WTC11 (cell line): ENCODE data around the gene EEF2. TPM values are rescaled to one million over a fixed set of nuclear protein-coding genes. Genes with fewer than 3 reads are reported as not detected.
A peak's percentile ranks its signal among the peaks of the same experiment; 100 is the strongest.

Experiments
- ATAC-seq: fragments of 200-7000 bp; cut with Tn5 transposase; 2 replicates; pipeline ENCODE4 v1.10.0; 2021; ENCODE audit warnings: mild to moderate bottlenecking, moderate library complexity
- CTCF ChIA-PET: fragments of 300-600 bp; sonication (Branson Sonifier 250); formaldehyde crosslinking; loops from one replicate; lab custom pipeline; 2021; ENCODE audit warnings: antibody characterized with exemption; lab: Charles Lee
- POLR2A ChIA-PET: fragments of 350-600 bp; sonication (Branson Sonifier 250); formaldehyde crosslinking; loops from one replicate; lab custom pipeline; 2021; ENCODE audit warnings: antibody characterized with exemption; lab: Charles Lee
- DNase-seq: peaks from one replicate; pipeline ENCODE4 v3.0.0; 2021; ENCODE audit warnings: low spot score
- H3K27ac Mint-ChIP-seq: 2 replicates; pipeline ENCODE4 v1.8.0; 2021; ENCODE audit warnings: mixed read lengths
- H3K27me3 Mint-ChIP-seq: 2 replicates; pipeline ENCODE4 v1.8.0; 2021; ENCODE audit warnings: low read depth, mild to moderate bottlenecking, moderate library complexity, mixed read lengths
- H3K36me3 Mint-ChIP-seq: 2 replicates; pipeline ENCODE4 v1.8.0; 2021; ENCODE audit warnings: mixed read lengths
- H3K4me1 Mint-ChIP-seq: 2 replicates; pipeline ENCODE4 v1.8.0; 2022; ENCODE audit warnings: mixed read lengths
- H3K4me3 Mint-ChIP-seq: 2 replicates; pipeline ENCODE4 v1.8.0; 2021; ENCODE audit warnings: mild to moderate bottlenecking, moderate library complexity, mixed read lengths
- H3K9me3 Mint-ChIP-seq: 2 replicates; pipeline ENCODE4 v1.8.0; 2021; ENCODE audit warnings: mixed read lengths
- CBFB ChIP-seq: sonication (generic); formaldehyde crosslinking; IDR thresholded peaks from 2 replicates; pipeline ENCODE4 v1.8.1; 2022; ENCODE audit warnings: mild to moderate bottlenecking, low read depth, missing genetic modification reagents
- CTCF ChIP-seq: fragments of 200-600 bp; IDR thresholded peaks from 2 replicates; pipeline ENCODE4 v1.8.0; 2022; ENCODE audit warnings: antibody characterized with exemption
- E2F5 ChIP-seq: sonication (generic); formaldehyde crosslinking; IDR thresholded peaks from 2 replicates; pipeline ENCODE4 v1.8.1; 2022; ENCODE audit warnings: mild to moderate bottlenecking, moderate library complexity, missing genetic modification reagents
- ESRRA ChIP-seq: sonication (generic); formaldehyde crosslinking; IDR thresholded peaks from 2 replicates; pipeline ENCODE4 v1.8.1; 2022; ENCODE audit warnings: mild to moderate bottlenecking, missing genetic modification reagents, borderline replicate concordance
- FOXK1 ChIP-seq: sonication (generic); formaldehyde crosslinking; IDR thresholded peaks from 2 replicates; pipeline ENCODE4 v1.8.0; 2022; ENCODE audit warnings: mild to moderate bottlenecking, moderate library complexity, missing genetic modification reagents
- HMGA2 ChIP-seq: fragments of 250-450 bp; sonication (Bioruptor Pico); IDR thresholded peaks from 2 replicates; pipeline ENCODE4 v1.4.0; 2021; ENCODE audit warnings: mild to moderate bottlenecking, moderate library complexity
- MXD4 ChIP-seq: fragments of 250-450 bp; sonication (Bioruptor Pico); IDR thresholded peaks from 2 replicates; pipeline ENCODE4 v1.8.0; 2021; ENCODE audit warnings: mild to moderate bottlenecking, moderate library complexity, borderline replicate concordance
- NFYB ChIP-seq: sonication (generic); formaldehyde crosslinking; conservative IDR thresholded peaks from 2 replicates; pipeline ENCODE4 v1.8.0; 2022; ENCODE audit warnings: low read depth, missing genetic modification reagents
- RELA ChIP-seq: sonication (generic); formaldehyde crosslinking; IDR thresholded peaks from 2 replicates; pipeline ENCODE4 v1.8.1; 2022; ENCODE audit warnings: missing genetic modification reagents, mild to moderate bottlenecking, borderline replicate concordance
- TEAD4 ChIP-seq: sonication (generic); formaldehyde crosslinking; IDR thresholded peaks from 2 replicates; pipeline ENCODE4 v1.8.0; 2022; ENCODE audit warnings: mild to moderate bottlenecking, missing genetic modification reagents
- ZBTB43 ChIP-seq: sonication (generic); formaldehyde crosslinking; IDR thresholded peaks from 2 replicates; pipeline ENCODE4 v1.8.1; 2023; ENCODE audit warnings: mild to moderate bottlenecking, missing genetic modification reagents
- ZMAT4 ChIP-seq: fragments of 250-450 bp; sonication (Bioruptor Pico); IDR thresholded peaks from 2 replicates; pipeline ENCODE4 v1.9.0; 2021; ENCODE audit warnings: mild to moderate bottlenecking
- ZNF263 ChIP-seq: sonication (generic); formaldehyde crosslinking; IDR thresholded peaks from 2 replicates; pipeline ENCODE4 v1.8.1; 2022; ENCODE audit warnings: low read depth, mild to moderate bottlenecking, moderate library complexity, missing genetic modification reagents
- ZNF281 ChIP-seq: sonication (generic); formaldehyde crosslinking; IDR thresholded peaks from 2 replicates; pipeline ENCODE4 v1.8.0; 2023; ENCODE audit warnings: mild to moderate bottlenecking, missing genetic modification reagents
- ZNF317 ChIP-seq: sonication (generic); formaldehyde crosslinking; IDR thresholded peaks from 2 replicates; pipeline ENCODE4 v1.8.1; 2023; ENCODE audit warnings: low read depth, mild to moderate bottlenecking, moderate library complexity, missing genetic modification reagents, borderline replicate concordance
- ZNF425 ChIP-seq: fragments of 250-450 bp; sonication (Bioruptor Pico); conservative IDR thresholded peaks from 2 replicates; pipeline ENCODE4 v1.9.0; 2021; ENCODE audit warnings: mild to moderate bottlenecking
- total RNA-seq: library from RNA; stranded (reverse); gene quantifications from 3 replicates; pipeline ENCODE4 v1.2.3, GENCODE V29; 2021

The EEF2 gene
- total RNA-seq, 1 experiment from 2014 or later: 3,572 TPM

- ChIA-PET CTCF (interaction anchor here (1.2 kb wide), 1 partner anchor 28 kb away, joined by 3 read pairs; no protein-coding TSS in a partner anchor), POLR2A (no interaction called here)
- H3K4me3 Mint-ChIP-seq: no peak overlapping the region
- TF ChIP-seq ZMAT4 (no peak), E2F5 (CRISPR knock-in tag) (no peak), FOXK1 (CRISPR knock-in tag) (no peak), ZNF281 (no peak), RELA (CRISPR knock-in tag) (no peak), ZBTB43 (CRISPR knock-in tag) (no peak), HMGA2 (CRISPR knock-in tag) (no peak), MXD4 (CRISPR knock-in tag) (no peak), NFYB (CRISPR knock-in tag) (no peak), CBFB (CRISPR knock-in tag) (no peak), ZNF425 (CRISPR knock-in tag) (no peak)
- no peaks in the 10 kb centered on the region for H3K9me3 Mint-ChIP-seq
- H3K36me3 Mint-ChIP-seq: peaks cover 6% of the 10 kb centered on the region
- ATAC-seq: no peak
- no peak for DNase-seq
- H3K27me3 Mint-ChIP-seq: no peaks in the 10 kb centered on the region
- 0 out of 2 replicates have a peak, but pooled peaks cover 3% of the 10 kb centered on the region for H3K4me1 Mint-ChIP-seq
- no peak overlapping the region for H3K27ac Mint-ChIP-seq
Measured at GRCh38 chr19:4015705-4016402, 30.6 kb upstream of the EEF2 start.

- Mint-ChIP-seq H3K9me3 (no peaks in the 10 kb centered on the region), H3K27ac (no peak overlapping the region), H3K36me3 (peaks cover 6% of the 10 kb centered on the region), H3K4me3 (no peak overlapping the region), H3K27me3 (no peaks in the 10 kb centered on the region), H3K4me1 (0 out of 2 replicates have a peak, but pooled peaks cover 3% of the 10 kb centered on the region)
- DNase-seq: peak; percentile 77
- TF ChIP-seq ZNF263 (CRISPR knock-in tag) (peak; percentile 73; the same call in 1 of the 2 replicates), ESRRA (CRISPR knock-in tag) (peak; percentile 31; the same call in 1 of the 2 replicates), CTCF (no peak), TEAD4 (CRISPR knock-in tag) (no peak), ZNF317 (no peak)
- ChIA-PET CTCF (interaction anchor here (1.0 kb wide), 1 partner anchor 27 kb away, joined by 3 read pairs; no protein-coding TSS in a partner anchor), POLR2A (no interaction called here)
- peak; percentile 83 for ATAC-seq
Measured at GRCh38 chr19:4014541-4015491, 29.6 kb upstream of the EEF2 start.
